Activated CD8-positive, alpha-beta memory T cell treated with anti-CD3 and anti-CD28 coated beads for 24 hours (primary cell): ENCODE measurements around the gene MAML2.

Experiments
- DNase-seq: peaks from one replicate; pipeline ENCODE4 v3.0.0-alpha.2; 2020

The MAML2 gene

GRCh38 chr11:96265220-96265737, 77.7 kb downstream of the MAML2 start:
- DNase-seq = no peak

GRCh38 chr11:96264364-96264763, 78.6 kb downstream of the MAML2 start:
- no peak for DNase-seq

GRCh38 chr11:96263238-96263763, 79.7 kb downstream of the MAML2 start:
- no peak for DNase-seq

GRCh38 chr11:96260532-96260931, 82.5 kb downstream of the MAML2 start:
- no peak for DNase-seq

- DNase-seq = no peak
Observed at GRCh38 chr11:96260067-96260511, 82.9 kb downstream of the MAML2 start.

- no peak for DNase-seq
Observed at GRCh38 chr11:96259134-96259830, 83.7 kb downstream of the MAML2 start.

GRCh38 chr11:96257972-96258934, 84.7 kb downstream of the MAML2 start:
- no peak for DNase-seq

GRCh38 chr11:96257036-96257435, 86.0 kb downstream of the MAML2 start:
- DNase-seq = no peak

- no peak for DNase-seq
Observed at GRCh38 chr11:96256215-96257011, 86.6 kb downstream of the MAML2 start.

- DNase-seq = no peak
Observed at GRCh38 chr11:96254854-96255253, 88.1 kb downstream of the MAML2 start.

GRCh38 chr11:96254087-96254486, 88.9 kb downstream of the MAML2 start:
- DNase-seq = no peak

GRCh38 chr11:96246718-96247552, 96.1 kb downstream of the MAML2 start:
- no peak for DNase-seq

GRCh38 chr11:96242971-96243647, 99.9 kb downstream of the MAML2 start:
- DNase-seq = peak; percentile 85

GRCh38 chr11:96242191-96242847, 100.7 kb downstream of the MAML2 start:
- DNase-seq = no peak

- DNase-seq = no peak
Observed at GRCh38 chr11:96241331-96241841, 101.6 kb downstream of the MAML2 start.

- no peak for DNase-seq
Observed at GRCh38 chr11:96238563-96239135, 104.3 kb downstream of the MAML2 start.

GRCh38 chr11:96237766-96238266, 105.2 kb downstream of the MAML2 start:
- no peak for DNase-seq

- no peak for DNase-seq
Observed at GRCh38 chr11:96235751-96236150, 107.2 kb downstream of the MAML2 start.

GRCh38 chr11:96234866-96235441, 108.0 kb downstream of the MAML2 start:
- no peak for DNase-seq
